GM12873 (cell line): ENCODE results near the gene TMEM170A.

Source experiments
- TF ChIP-seq, protein P1 (sequence below): IDR thresholded peaks from 2 replicates; pipeline ENCODE4 v1.5.1; 2012; ENCODE audit warnings: low read depth, mild to moderate bottlenecking, moderate library complexity, low read length, control low read depth; ENCODE audit not compliant: insufficient read depth; ENCODE audit errors: missing control alignments

The TMEM170A gene

DNA sequence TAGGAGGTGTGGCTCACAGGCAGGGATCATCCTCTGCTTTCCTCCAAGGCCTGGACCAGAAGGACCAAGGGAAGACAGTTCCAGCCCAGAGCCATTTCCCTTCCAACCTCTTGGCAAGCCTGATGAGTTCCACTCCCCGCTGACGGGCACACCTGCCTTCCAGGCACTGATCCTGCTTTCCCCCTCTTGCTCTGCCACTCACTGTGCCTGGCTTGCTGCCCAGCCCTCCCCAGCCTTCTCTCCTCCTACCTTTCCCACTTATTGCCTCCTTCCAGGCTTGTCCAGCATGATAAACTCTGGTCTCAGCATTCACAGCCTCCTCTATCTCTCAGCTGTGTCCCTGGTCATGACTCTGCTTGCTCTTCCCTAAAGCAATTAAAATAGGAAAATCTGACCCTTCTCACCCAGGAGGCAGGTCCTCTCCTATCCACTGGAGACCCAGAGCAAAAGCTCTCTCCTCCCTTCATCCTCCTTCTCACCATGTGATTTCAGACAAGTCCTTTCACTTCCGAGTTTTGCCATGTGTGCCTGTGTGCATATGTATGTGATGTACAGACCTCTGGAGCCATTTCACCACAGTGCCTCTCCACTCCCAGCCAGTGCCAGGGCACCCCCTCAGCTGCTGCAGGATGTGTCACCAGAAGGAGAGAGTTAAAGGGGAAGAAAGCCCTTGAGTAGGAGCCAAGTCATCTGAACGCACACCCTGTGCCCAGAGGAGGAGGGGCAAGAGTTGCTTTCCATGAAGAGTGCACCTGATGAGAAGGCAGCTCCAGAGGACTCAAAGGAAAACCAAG lies 13.4 kb upstream of the TMEM170A start:
- TF ChIP-seq, protein P1, sequence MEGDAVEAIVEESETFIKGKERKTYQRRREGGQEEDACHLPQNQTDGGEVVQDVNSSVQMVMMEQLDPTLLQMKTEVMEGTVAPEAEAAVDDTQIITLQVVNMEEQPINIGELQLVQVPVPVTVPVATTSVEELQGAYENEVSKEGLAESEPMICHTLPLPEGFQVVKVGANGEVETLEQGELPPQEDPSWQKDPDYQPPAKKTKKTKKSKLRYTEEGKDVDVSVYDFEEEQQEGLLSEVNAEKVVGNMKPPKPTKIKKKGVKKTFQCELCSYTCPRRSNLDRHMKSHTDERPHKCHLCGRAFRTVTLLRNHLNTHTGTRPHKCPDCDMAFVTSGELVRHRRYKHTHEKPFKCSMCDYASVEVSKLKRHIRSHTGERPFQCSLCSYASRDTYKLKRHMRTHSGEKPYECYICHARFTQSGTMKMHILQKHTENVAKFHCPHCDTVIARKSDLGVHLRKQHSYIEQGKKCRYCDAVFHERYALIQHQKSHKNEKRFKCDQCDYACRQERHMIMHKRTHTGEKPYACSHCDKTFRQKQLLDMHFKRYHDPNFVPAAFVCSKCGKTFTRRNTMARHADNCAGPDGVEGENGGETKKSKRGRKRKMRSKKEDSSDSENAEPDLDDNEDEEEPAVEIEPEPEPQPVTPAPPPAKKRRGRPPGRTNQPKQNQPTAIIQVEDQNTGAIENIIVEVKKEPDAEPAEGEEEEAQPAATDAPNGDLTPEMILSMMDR = no peak

DNA sequence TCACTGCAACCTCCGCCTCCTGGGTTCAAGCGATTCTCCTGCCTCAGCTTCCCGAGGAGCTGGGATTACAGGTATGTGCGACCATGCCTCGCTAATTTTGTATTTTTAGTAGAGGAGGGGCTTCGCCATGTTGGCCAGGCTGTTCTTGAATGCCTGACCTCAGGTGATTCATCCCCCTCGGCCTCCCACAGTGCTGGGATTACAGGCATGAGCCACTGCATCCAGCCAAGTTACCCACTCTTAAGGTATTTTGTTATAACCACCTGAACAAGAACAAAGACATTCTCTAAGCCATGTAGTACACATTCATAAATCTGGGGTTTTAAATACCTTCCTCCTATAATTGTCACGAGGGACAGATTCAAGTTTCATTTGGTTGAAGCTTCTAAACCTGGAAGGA lies 12.3 kb upstream of the TMEM170A start:
- TF ChIP-seq, protein P1 = no peak

DNA sequence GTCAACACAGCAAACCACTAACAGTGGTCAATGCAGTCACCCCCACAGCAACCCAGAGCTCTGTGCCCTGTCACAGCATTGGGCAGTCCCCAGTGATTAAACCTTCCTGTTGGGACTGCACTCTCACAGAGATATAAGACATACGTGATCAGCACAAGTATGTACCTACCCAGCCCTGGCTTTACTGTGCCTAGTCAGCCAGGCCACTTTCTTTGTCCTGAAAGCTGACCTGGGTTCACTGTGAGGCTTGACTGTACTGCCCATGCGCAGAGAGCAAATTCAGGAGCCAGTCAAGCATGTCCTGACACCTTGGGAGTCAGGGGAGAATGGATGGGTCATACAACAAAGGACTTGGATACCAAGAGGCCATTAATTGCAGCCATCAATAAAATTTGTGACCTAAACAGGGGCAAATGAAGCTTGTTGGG lies 10.9 kb upstream of the TMEM170A start:
- TF ChIP-seq, protein P1 = no peak

DNA sequence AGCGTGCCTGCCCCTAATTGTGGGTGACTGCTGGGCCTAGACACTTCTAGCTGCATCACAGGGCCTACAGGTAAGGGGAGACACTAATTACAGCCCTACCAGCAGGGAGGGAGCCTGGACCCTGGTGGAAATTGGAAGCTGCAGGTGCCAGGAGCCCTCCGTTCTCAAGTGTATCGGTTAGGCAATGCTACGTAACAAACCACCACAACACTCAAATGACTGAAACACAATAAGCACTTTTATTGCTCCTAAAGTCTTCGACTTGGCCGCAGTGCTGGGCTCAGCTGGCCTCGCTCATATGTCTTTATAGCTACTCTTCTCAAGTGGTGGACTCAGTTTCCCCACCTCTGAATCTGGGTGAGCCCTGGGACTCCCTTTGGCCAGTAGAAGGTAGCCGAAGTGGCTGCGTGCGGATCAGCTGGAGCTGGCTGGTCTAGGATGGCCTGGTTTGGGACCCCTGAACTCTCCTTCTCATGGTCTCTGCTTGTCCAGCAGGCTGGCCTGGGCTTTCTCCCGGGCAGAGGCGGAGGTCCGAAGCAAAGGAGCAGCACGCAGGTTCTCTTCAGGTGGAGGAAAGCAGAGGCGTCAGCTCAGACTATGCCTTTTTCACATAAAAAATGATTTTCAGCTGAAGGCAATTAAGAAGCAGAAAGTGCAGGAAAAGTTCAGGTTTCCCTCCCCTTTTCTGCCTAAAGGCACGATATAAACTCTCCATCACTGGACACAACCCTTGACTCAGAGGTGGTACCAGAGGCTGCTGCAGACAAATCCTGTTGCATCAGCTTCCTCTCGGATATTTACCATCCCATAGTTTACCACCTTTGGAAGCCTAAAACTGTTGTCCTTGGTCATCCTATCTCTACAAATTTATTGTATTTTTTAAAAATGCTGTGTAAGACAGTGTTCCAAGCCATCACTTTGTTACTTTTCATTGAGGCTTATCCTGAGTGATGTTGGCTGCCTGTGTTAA lies 8.7 kb upstream of the TMEM170A start:
- TF ChIP-seq, protein P1 = no peak

DNA sequence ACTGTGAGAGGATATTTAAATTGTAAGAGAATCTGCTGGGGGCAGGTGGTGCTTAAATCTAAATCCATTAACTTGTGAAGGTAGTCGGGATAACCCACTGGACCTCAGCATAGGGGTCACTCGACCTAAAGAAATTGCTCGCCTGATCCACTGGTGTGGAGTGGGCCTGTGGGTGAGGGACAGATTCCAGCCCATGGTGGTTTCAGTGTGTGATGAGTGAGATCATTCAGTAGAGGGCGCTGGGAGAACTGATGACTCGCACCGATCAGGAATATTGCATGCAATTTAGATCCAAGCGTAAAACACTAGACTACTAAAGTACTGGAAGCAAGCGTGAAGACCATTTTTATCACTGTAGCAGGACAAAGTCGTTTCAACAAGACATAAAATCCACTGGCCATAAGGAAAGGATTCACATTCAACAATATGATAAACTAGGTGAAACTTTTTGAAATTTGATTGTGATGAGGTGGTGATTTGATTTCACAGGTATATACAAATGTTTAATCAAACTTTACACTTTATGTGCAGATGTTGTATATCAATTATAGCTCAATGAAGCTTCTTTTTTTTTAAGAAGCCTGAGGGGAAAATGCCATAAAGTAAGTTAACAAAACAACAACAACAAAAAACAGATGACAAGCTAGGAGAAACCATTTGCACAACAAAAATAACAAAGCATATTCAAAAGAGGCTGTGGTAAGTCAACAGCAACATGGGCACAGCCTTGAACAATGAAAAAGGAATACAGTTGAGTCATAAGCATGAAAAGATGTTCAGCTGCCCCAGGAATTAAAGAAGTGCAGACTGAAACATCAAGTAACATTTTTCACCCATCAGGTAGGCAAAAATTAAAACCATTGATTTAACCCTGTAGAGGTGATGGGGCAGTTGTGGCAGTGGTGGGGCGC lies 7.5 kb upstream of the TMEM170A start:
- TF ChIP-seq, protein P1 = peak; percentile 85

DNA sequence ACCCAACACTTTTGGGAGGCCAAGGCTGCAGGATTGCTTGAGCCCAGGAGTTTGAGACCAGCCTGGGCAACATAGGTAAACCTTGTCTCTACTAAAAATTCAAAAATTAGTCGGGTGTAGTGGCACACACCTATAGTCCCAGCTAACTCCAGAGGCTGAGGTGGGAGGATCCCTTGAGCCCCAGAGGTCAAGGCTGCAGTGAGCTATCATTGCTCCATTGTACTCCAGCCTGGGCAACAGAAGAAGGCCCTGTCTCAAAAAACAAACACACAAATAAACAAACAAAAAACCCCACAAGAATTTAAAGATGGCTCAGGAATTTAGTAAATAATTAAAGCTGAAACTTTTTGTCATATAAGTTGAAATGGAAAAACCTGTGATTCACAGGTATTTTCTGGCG lies 2.3 kb upstream of the TMEM170A start:
- TF ChIP-seq, protein P1 = no peak
